A549 (cell line): ENCODE data around the gene FOXRED1. TPM values are rescaled to one million over a fixed set of nuclear protein-coding genes. Genes with fewer than 3 reads are reported as not detected.

ENCODE experiments used
- ATAC-seq, 2 experiments: fragments of 200-7000 bp in 1 of 2; fragments of >200 bp in 1 of 2; cut with Nextera tagmentation in 1 of 2; cut with Tn5 transposase in 1 of 2; 3 replicates each; pipeline versions ENCODE4 v1.8.0 to v1.9.1; 2018 to 2020; ENCODE audit warnings: mild to moderate bottlenecking in 1 of 2, moderate library complexity in 1 of 2
- CTCF ChIA-PET: fragments of 300-600 bp; sonication (Branson Sonifier 250); formaldehyde crosslinking; extraction: SDS; loops from one replicate; lab custom pipeline; 2021; ENCODE audit warnings: antibody characterized with exemption, inconsistent platforms; lab: Yijun Ruan, JAX
- POLR2A ChIA-PET: fragments of 350-600 bp; formaldehyde crosslinking; extraction: SDS; loops from one replicate; lab custom pipeline; 2021; ENCODE audit warnings: antibody characterized with exemption, inconsistent platforms; lab: Yijun Ruan, JAX
- DNase-seq, 2 experiments: peaks; one replicate each; pipeline versions ENCODE4 v3.0.0 to v3.0.0-alpha.2; 2011 to 2016; ENCODE audit warnings: low read depth in 1 of 2, low spot score in 1 of 2
- FAIRE-seq: peaks from 2 replicates; lab custom pipeline; 2011; peaks lifted over from hg19 to GRCh38; lab: Jason Lieb, UNC
- H3K27ac ChIP-seq, 2 experiments: fragments of >200 bp; sonication (Bioruptor Twin); formaldehyde crosslinking; 3 replicates each; pipeline ENCODE4 v1.5.1; 2016 to 2017
- H3K4me1 ChIP-seq: fragments of >200 bp; sonication (Bioruptor Twin); formaldehyde crosslinking; 3 replicates; pipeline ENCODE4 v1.6.1; 2016
- H3K4me2 ChIP-seq: fragments of >200 bp; sonication (Bioruptor Twin); formaldehyde crosslinking; 3 replicates; pipeline ENCODE4 v1.6.1; 2016
- H3K4me3 ChIP-seq: fragments of >200 bp; sonication (Bioruptor Twin); formaldehyde crosslinking; 3 replicates; pipeline ENCODE4 v1.5.1; 2016
- H3K9me3 ChIP-seq: fragments of >200 bp; sonication (Bioruptor Twin); formaldehyde crosslinking; 3 replicates; pipeline ENCODE4 v1.6.1; 2016
- BHLHE40 ChIP-seq: IDR thresholded peaks from 2 replicates; pipeline ENCODE4 v1.6.1; 2012; ENCODE audit warnings: low read depth, low read length, inconsistent platforms
- CBX8 ChIP-seq: fragments of 200-600 bp; sonication (generic); IDR thresholded peaks from 2 replicates; pipeline ENCODE4 v1.6.1; 2016
- CHD2 ChIP-seq: fragments of 150-350 bp; IDR thresholded peaks from 2 replicates; pipeline ENCODE4 v1.6.1; 2014; ENCODE audit warnings: low read length; ENCODE audit not compliant: partially characterized antibody
- CHD4 ChIP-seq: fragments of 200-600 bp; sonication (generic); IDR thresholded peaks from 2 replicates; pipeline ENCODE4 v1.6.1; 2016; ENCODE audit warnings: antibody characterized with exemption, mild to moderate bottlenecking, borderline replicate concordance
- CTCF ChIP-seq: fragments of >200 bp; sonication (Bioruptor Twin); formaldehyde crosslinking; IDR thresholded peaks from 3 replicates; pipeline ENCODE4 v1.5.1; 2016
- E2F6 ChIP-seq: IDR thresholded peaks from 2 replicates; pipeline ENCODE4 v1.6.1; 2012; ENCODE audit warnings: low read depth, borderline replicate concordance
- EHMT2 ChIP-seq: fragments of 200-600 bp; sonication (generic); IDR thresholded peaks from 2 replicates; pipeline ENCODE4 v1.6.1; 2016; ENCODE audit warnings: antibody characterized with exemption, low read depth, mild to moderate bottlenecking, moderate library complexity
- ESRRA ChIP-seq: fragments of 150-350 bp; IDR thresholded peaks from 2 replicates; pipeline ENCODE4 v1.6.1; 2014; ENCODE audit warnings: mild to moderate bottlenecking, low read length, borderline replicate concordance
- FOSB ChIP-seq: fragments of 250-450 bp; sonication (Bioruptor Pico); IDR thresholded peaks from 2 replicates; pipeline ENCODE4 v1.5.0; 2020; ENCODE audit warnings: mild to moderate bottlenecking, moderate library complexity
- FOSL2 ChIP-seq, 2 experiments: fragments of 450-650 bp in 1 of 2; fragments of >200 bp in 1 of 2; sonication (Bioruptor Twin) in 1 of 2; formaldehyde crosslinking; IDR thresholded peaks; 2 replicates each; pipeline versions ENCODE4 v1.5.0 to v1.6.1; 2016 to 2020; ENCODE audit warnings: mild to moderate bottlenecking in 1 of 2, moderate library complexity in 1 of 2
- HOXA7 ChIP-seq: fragments of 250-450 bp; sonication (Bioruptor Pico); IDR thresholded peaks from 2 replicates; pipeline ENCODE4 v1.5.0; 2020; ENCODE audit warnings: mild to moderate bottlenecking, moderate library complexity
- HOXB5 ChIP-seq: fragments of 250-450 bp; sonication (Bioruptor Pico); IDR thresholded peaks from 2 replicates; pipeline ENCODE4 v1.5.0; 2020; ENCODE audit warnings: mild to moderate bottlenecking, moderate library complexity
- JUNB ChIP-seq: fragments of >200 bp; sonication (Bioruptor Twin); formaldehyde crosslinking; IDR thresholded peaks from 2 replicates; pipeline ENCODE4 v1.6.1; 2016
- KDM1A ChIP-seq: fragments of 200-600 bp; sonication (generic); IDR thresholded peaks from 2 replicates; pipeline ENCODE4 v1.6.1; 2016; ENCODE audit warnings: low read depth, mild to moderate bottlenecking
- MAZ ChIP-seq: fragments of 150-350 bp; IDR thresholded peaks from 2 replicates; pipeline ENCODE4 v1.6.1; 2014; ENCODE audit warnings: antibody characterized with exemption, low read depth, low read length, borderline replicate concordance
- MYC ChIP-seq: IDR thresholded peaks from 2 replicates; pipeline ENCODE4 v1.6.1; 2012; ENCODE audit warnings: mild to moderate bottlenecking, inconsistent platforms, low read length, improper control_type of control experiment, borderline replicate concordance
- NR3C1 ChIP-seq: fragments of >200 bp; sonication (Bioruptor Twin); formaldehyde crosslinking; IDR thresholded peaks from 3 replicates; pipeline ENCODE4 v1.6.1; 2017
- PHF8 ChIP-seq: fragments of 200-600 bp; sonication (generic); IDR thresholded peaks from 2 replicates; pipeline ENCODE4 v1.6.1; 2016; ENCODE audit warnings: low read depth, mild to moderate bottlenecking, antibody characterized with exemption, moderate library complexity, borderline replicate concordance
- POLR2AphosphoS2 ChIP-seq: conservative IDR thresholded peaks from 2 replicates; pipeline ENCODE4 v1.6.1; 2012; ENCODE audit warnings: low read length, improper control_type of control experiment, inconsistent platforms
- RARB ChIP-seq: fragments of 250-450 bp; sonication (Bioruptor Pico); IDR thresholded peaks from 2 replicates; pipeline ENCODE4 v1.8.0; 2021; ENCODE audit warnings: mild to moderate bottlenecking, moderate library complexity
- RCOR1 ChIP-seq: fragments of 150-350 bp; IDR thresholded peaks from 2 replicates; pipeline ENCODE4 v1.6.1; 2014; ENCODE audit warnings: antibody characterized with exemption, low read length, low read depth
- REST ChIP-seq: fragments of 200-600 bp; sonication (generic); IDR thresholded peaks from 2 replicates; pipeline ENCODE4 v1.6.1; 2016; ENCODE audit warnings: antibody characterized with exemption, mild to moderate bottlenecking, moderate library complexity
- RNF2 ChIP-seq: fragments of 200-600 bp; sonication (generic); IDR thresholded peaks from 2 replicates; pipeline ENCODE4 v1.6.1; 2016; ENCODE audit warnings: low read depth, mild to moderate bottlenecking, antibody characterized with exemption, moderate library complexity, borderline replicate concordance
- SMC3 ChIP-seq: fragments of >200 bp; sonication (Bioruptor Twin); formaldehyde crosslinking; IDR thresholded peaks from 3 replicates; pipeline ENCODE4 v1.6.1; 2018; ENCODE audit warnings: inconsistent platforms
- ZSCAN20 ChIP-seq: fragments of 250-450 bp; sonication (Bioruptor Pico); IDR thresholded peaks from 2 replicates; pipeline ENCODE4 v1.8.0; 2022; ENCODE audit warnings: mild to moderate bottlenecking, moderate library complexity
- WGBS: methylation state at CpG from one replicate; pipeline ENCODE4 v1.1.6; 2017; ENCODE audit errors: missing lambda C conversion rate; 5-methylcytosine and 5-hydroxymethylcytosine counted together
- polyA plus RNA-seq, 4 experiments: library from polyadenylated mRNA; depleted of rRNA in 3 of 4; stranded (reverse); fragments of >200 nt; fragmentation: RNase III in 1 of 4; extraction: RNeasy Plus Mini Kit Qiagen cat#74134 plus additional on column Dnase treatment in 1 of 4; gene quantifications; 2 replicates in 3 of 4; 3 replicates in 1 of 4; pipeline ENCODE4 v1.2.3, GENCODE V29; 2011 to 2017

FOXRED1 gene
- polyA plus RNA-seq, 2 of the 4 experiments (the other 2 are of a cell fraction), result 22.7 to 28.9 TPM

GRCh38 chr11:126263489-126263888, 5.5 kb upstream of the FOXRED1 start (continued):
- TF ChIP-seq MAZ (no peak), PHF8 (no peak)

GRCh38 chr11:126265811-126266210, 3.1 kb upstream of the FOXRED1 start:
- DNase-seq, result peak; percentile 8 to 42
- no peak for FAIRE-seq
- no peak overlapping the region for H3K4me2 ChIP-seq
- H3K4me1 ChIP-seq, result peaks cover 14% of the 10 kb centered on the region; the same call in 2 of the 3 replicates
- no peak overlapping the region for H3K27ac ChIP-seq
- POLR2A ChIA-PET, result no interaction called here
- CTCF ChIA-PET, result no interaction called here
- WGBS, result 80% methylated on average over 8 of the region's 8 CpGs
- ATAC-seq, result no peak
- TF ChIP-seq MAZ, result no peak
- TF ChIP-seq ZSCAN20 (CRISPR knock-in tag), result no peak
- TF ChIP-seq HOXA7 (CRISPR knock-in tag), result no peak
- no peak for TF ChIP-seq BHLHE40
- H3K4me3 ChIP-seq, result no peak overlapping the region
- H3K9me3 ChIP-seq, result no peaks in the 10 kb centered on the region

GRCh38 chr11:126267650-126268049, 1.3 kb upstream of the FOXRED1 start:
- DNase-seq (no peak), FAIRE-seq (no peak), ATAC-seq (no peak)
- 52% methylated on average over 6 of the region's 6 CpGs for WGBS
- TF ChIP-seq FOSB (CRISPR knock-in tag) (no peak), MYC (no peak), RCOR1 (no peak), ZSCAN20 (CRISPR knock-in tag) (no peak), E2F6 (no peak), CHD2 (no peak), NR3C1 (no peak), KDM1A (no peak), MAZ (no peak), SMC3 (no peak), FOSL2 (IDR thresholded peaks at IDR 0.05) (no peak), FOSL2 (CRISPR knock-in tag; IDR thresholded peaks at IDR 0.05) (no peak), CHD4 (no peak), CBX8 (no peak), HOXA7 (CRISPR knock-in tag) (no peak), EHMT2 (no peak), ESRRA (no peak), RARB (no peak), RNF2 (no peak)
- Histone ChIP-seq H3K4me1 (peaks cover 14% of the 10 kb centered on the region; the same call in 2 of the 3 replicates), H3K9me3 (no peaks in the 10 kb centered on the region), H3K4me3 (peak overlapping the region; percentile 71), H3K27ac (peak overlapping the region; percentile 95 to 97), H3K4me2 (peak overlapping the region; percentile 79)
- ChIA-PET POLR2A (no interaction called here), CTCF (interaction anchor here (1.1 kb wide), 1 partner anchor 26 kb away, joined by 3 read pairs; no protein-coding TSS in a partner anchor)

- POLR2A ChIA-PET, result interaction anchor here (0.5 to 1.7 kb wide), 5 partner anchors 10 to 1104 kb away, joined by 3 to 6 read pairs (median 3); partner anchors contain the start of genes FAM118B and RPUSD4
- H3K27ac ChIP-seq, result peak overlapping the region; percentile 95 to 97
- peaks cover 14% of the 10 kb centered on the region; the same call in 2 of the 3 replicates for H3K4me1 ChIP-seq
- peak in 1 of 2 experiments; percentile 59 for DNase-seq
- peak overlapping the region; percentile 71 for H3K4me3 ChIP-seq
- TF ChIP-seq MAZ (no peak), REST (no peak), CTCF (no peak), HOXB5 (CRISPR knock-in tag) (no peak), JUNB (no peak), PHF8 (0 out of 2 replicates have a peak, but pooled peaks have one; percentile 35), CHD4 (no peak), POLR2AphosphoS2 (no peak)
- no peak for FAIRE-seq
- peak overlapping the region; percentile 79 for H3K4me2 ChIP-seq
- CTCF ChIA-PET, result interaction anchor here (1.1 kb wide), 1 partner anchor 25 kb away, joined by 3 read pairs; no protein-coding TSS in a partner anchor
- WGBS, result 3% methylated on average over 17 of the region's 23 CpGs
- H3K9me3 ChIP-seq, result no peaks in the 10 kb centered on the region
- ATAC-seq, result peak; percentile 70 to 71
These were observed 620 bp upstream of the FOXRED1 start for GRCh38 chr11:126268361-126268707.
